ENCODE data around the gene ATP8B4.

ATP8B4 gene

DNA sequence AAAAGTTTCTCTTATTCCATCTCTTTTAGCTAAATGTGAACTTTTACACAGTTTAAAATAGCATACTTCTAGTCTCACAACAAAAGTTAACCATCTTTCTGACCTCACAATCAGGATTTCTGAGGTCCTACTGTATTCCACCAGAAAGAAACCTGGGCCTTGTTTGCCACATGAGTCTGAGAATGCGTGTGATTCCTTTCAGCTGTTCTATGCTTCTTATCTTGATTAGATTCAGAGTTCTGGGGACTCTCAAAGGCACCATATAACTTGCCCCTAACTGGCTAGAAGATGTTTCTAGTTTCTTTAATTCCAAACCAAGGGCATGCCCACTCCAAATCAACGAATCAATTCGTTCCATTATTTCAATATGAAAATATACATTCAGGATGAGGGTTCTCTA is 131.1 kb downstream of the ATP8B4 start:
- no peaks in the 10 kb centered on the region for H3K9me2 ChIP-seq (ENCODE audit: low read depth, low read length)
- H3K4me2 ChIP-seq (ENCODE audit: low read length) = no peak overlapping the region
- no peak overlapping the region for H3K4me3 ChIP-seq (ENCODE audit: low read depth, low read length, poor library complexity, severe bottlenecking)
- no peaks in the 10 kb centered on the region for H3K79me2 ChIP-seq (ENCODE audit: insufficient read depth, low read length)
- no peak overlapping the region for H2AFZ ChIP-seq (ENCODE audit: low read length)
- H3F3A ChIP-seq (ENCODE audit: insufficient read depth, low read length) = no peaks in the 10 kb centered on the region
- H3K9ac ChIP-seq (ENCODE audit: low read length) = no peak overlapping the region
- no peaks in the 10 kb centered on the region for H3K4me1 ChIP-seq (ENCODE audit: insufficient read depth, low read length, severe bottlenecking)
- H3K9me3 ChIP-seq (ENCODE audit: low read length) = no peaks in the 10 kb centered on the region
- H3K27me3 ChIP-seq (ENCODE audit: insufficient read depth, low read length) = no peaks in the 10 kb centered on the region
- TF ChIP-seq EZH2 (IDR thresholded peaks at IDR 0.05; ENCODE audit: borderline replicate concordance, low read length) = no peak
- TF ChIP-seq, protein P1, sequence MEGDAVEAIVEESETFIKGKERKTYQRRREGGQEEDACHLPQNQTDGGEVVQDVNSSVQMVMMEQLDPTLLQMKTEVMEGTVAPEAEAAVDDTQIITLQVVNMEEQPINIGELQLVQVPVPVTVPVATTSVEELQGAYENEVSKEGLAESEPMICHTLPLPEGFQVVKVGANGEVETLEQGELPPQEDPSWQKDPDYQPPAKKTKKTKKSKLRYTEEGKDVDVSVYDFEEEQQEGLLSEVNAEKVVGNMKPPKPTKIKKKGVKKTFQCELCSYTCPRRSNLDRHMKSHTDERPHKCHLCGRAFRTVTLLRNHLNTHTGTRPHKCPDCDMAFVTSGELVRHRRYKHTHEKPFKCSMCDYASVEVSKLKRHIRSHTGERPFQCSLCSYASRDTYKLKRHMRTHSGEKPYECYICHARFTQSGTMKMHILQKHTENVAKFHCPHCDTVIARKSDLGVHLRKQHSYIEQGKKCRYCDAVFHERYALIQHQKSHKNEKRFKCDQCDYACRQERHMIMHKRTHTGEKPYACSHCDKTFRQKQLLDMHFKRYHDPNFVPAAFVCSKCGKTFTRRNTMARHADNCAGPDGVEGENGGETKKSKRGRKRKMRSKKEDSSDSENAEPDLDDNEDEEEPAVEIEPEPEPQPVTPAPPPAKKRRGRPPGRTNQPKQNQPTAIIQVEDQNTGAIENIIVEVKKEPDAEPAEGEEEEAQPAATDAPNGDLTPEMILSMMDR (IDR thresholded peaks at IDR 0.05; ENCODE audit: low read length) = no peak
- no peaks in the 10 kb centered on the region for H4K20me1 ChIP-seq (ENCODE audit: insufficient read depth, low read length)
- H3K36me3 ChIP-seq (ENCODE audit: insufficient read depth, low read length) = no peaks in the 10 kb centered on the region
- no peak overlapping the region for H3K27ac ChIP-seq (ENCODE audit: low read depth, low read length, poor library complexity, severe bottlenecking)

DNA sequence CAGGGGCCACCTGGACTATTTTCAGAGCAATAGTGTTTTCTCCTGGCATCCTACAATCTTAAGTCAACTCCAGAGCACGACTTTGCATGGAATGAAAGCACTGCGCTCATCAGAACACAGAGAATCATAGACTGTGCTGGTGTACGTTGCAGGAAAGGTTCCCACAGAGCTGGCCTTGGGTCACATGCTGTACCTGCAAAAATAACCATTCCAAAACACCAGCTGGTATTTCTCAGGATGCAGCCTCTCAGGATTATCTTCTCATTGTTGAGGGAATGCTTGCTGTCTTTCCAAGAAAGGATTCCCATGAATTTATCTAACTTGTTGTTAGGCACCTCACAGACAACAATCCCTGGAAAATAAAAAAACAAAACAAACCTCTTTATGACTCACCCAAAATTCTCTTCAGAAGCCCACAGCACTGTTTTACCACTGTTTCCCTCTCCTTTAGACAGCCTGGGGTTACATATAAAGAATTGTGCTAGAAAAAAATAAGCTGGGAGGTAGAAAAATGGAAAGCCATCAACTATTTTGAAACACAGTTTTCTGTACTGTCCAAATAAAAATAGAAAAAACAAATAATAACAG is 131.7 kb downstream of the ATP8B4 start:
- Histone ChIP-seq H3K4me3 (ENCODE audit: low read depth, low read length, poor library complexity, severe bottlenecking) (no peak overlapping the region), H3K79me2 (ENCODE audit: insufficient read depth, low read length) (no peaks in the 10 kb centered on the region), H3K4me2 (ENCODE audit: low read length) (no peak overlapping the region), H3K9me3 (ENCODE audit: low read length) (no peaks in the 10 kb centered on the region), H2AFZ (ENCODE audit: low read length) (no peak overlapping the region), H3K9ac (ENCODE audit: low read length) (no peak overlapping the region), H3K36me3 (ENCODE audit: insufficient read depth, low read length) (no peaks in the 10 kb centered on the region), H3F3A (ENCODE audit: insufficient read depth, low read length) (no peaks in the 10 kb centered on the region), H3K27me3 (ENCODE audit: insufficient read depth, low read length) (no peaks in the 10 kb centered on the region), H3K4me1 (ENCODE audit: insufficient read depth, low read length, severe bottlenecking) (no peaks in the 10 kb centered on the region), H3K9me2 (ENCODE audit: low read depth, low read length) (no peaks in the 10 kb centered on the region), H3K27ac (ENCODE audit: low read depth, low read length, poor library complexity, severe bottlenecking) (no peak overlapping the region), H4K20me1 (ENCODE audit: insufficient read depth, low read length) (no peaks in the 10 kb centered on the region)
- TF ChIP-seq, protein P1 (IDR thresholded peaks at IDR 0.05; ENCODE audit: low read length) = no peak
- TF ChIP-seq EZH2 (IDR thresholded peaks at IDR 0.05; ENCODE audit: borderline replicate concordance, low read length) = no peak

DNA sequence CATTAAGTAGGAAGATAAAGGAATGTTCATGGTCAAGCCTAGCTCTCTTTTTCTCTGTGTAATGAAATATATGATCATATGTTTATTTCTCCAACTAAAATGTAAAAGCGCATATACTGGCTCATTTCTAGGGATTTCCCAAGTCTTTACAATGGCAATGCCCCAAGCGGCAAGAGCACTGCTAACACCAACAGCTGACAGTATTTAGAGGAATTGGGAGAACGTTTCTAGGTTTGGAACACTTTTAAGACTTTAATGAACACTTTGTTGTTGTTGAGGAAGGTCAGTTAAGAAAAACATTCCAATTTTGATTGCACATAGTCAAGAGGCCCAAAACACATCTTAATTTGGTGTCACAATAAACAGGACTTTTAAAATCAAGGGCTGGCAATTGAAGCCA is 132.7 kb downstream of the ATP8B4 start:
- Histone ChIP-seq H3K27ac (ENCODE audit: low read depth, low read length, poor library complexity, severe bottlenecking) (no peak overlapping the region), H3K4me1 (ENCODE audit: insufficient read depth, low read length, severe bottlenecking) (no peaks in the 10 kb centered on the region), H3K9ac (ENCODE audit: low read length) (no peak overlapping the region), H3K79me2 (ENCODE audit: insufficient read depth, low read length) (no peaks in the 10 kb centered on the region), H3F3A (ENCODE audit: insufficient read depth, low read length) (no peaks in the 10 kb centered on the region), H3K9me3 (ENCODE audit: low read length) (no peaks in the 10 kb centered on the region), H3K27me3 (ENCODE audit: insufficient read depth, low read length) (no peaks in the 10 kb centered on the region), H3K36me3 (ENCODE audit: insufficient read depth, low read length) (no peaks in the 10 kb centered on the region), H3K4me3 (ENCODE audit: low read depth, low read length, poor library complexity, severe bottlenecking) (no peak overlapping the region), H3K9me2 (ENCODE audit: low read depth, low read length) (no peaks in the 10 kb centered on the region), H3K4me2 (ENCODE audit: low read length) (no peak overlapping the region), H2AFZ (ENCODE audit: low read length) (no peak overlapping the region), H4K20me1 (ENCODE audit: insufficient read depth, low read length) (no peaks in the 10 kb centered on the region)
- no peak for TF ChIP-seq EZH2 (IDR thresholded peaks at IDR 0.05; ENCODE audit: borderline replicate concordance, low read length)
- TF ChIP-seq, protein P1 (IDR thresholded peaks at IDR 0.05; ENCODE audit: low read length) = no peak
